GM19467 (cell line): ENCODE measurements around the gene EPS8L3.
"Not testable (repeated sequence)": the region's sequence is repeated elsewhere in the genome, so short reads cannot be mapped to it uniquely, and the experiment has no call there.

ENCODE experiments used
- ATAC-seq: cut with Tn5 transposase; IDR thresholded peaks from one replicate; pipeline ENCODE4 v1.9.1; 2021; ENCODE audit warnings: mild to moderate bottlenecking, moderate library complexity; ENCODE audit not compliant: unreplicated experiment

EPS8L3 gene

DNA sequence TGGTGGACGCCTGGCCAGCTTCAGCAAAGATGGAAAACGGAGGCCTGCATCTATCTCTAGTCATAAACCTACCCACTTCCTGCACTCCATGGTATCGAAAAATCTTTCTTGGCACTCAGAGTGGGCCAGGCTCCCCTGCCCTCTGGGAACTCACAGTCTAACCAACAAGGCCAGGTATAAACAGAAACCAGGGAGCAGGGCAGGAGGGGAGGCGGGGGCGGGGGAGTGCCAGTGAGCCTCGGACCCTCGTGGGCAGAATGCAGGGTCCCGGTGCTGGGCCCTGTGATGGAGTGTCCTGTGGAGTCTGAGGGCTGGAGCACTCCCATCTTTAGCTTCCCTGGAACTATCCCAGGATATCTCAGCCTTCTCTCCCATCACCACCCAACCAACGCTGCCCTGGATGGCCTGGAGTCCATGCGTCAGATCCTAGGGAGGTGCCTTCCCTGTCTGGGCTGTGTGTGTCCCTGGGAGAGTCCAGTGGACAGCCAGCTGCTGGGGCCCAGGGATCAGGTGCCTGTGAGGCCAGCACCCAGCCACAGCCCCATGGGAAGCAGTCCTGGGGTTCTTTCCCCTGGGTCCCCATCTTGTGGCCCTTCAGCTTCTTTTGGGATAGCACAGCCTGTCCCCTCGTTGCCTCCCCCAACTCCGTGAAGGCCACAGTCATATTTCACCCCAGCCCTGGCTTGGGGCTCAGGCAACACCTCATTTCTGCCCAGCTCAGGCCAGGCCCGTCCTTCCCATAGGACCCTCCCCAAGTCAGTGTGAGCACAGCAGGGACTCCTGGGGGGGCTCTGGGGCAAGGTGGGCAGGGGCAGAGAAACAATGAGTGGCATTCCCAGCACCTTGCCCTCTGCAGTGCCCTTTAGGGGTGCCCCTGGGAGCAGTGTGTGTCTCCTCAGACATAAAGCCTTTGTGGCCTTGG, 1.1 kb upstream of the EPS8L3 start:
- ATAC-seq, result no peak

DNA sequence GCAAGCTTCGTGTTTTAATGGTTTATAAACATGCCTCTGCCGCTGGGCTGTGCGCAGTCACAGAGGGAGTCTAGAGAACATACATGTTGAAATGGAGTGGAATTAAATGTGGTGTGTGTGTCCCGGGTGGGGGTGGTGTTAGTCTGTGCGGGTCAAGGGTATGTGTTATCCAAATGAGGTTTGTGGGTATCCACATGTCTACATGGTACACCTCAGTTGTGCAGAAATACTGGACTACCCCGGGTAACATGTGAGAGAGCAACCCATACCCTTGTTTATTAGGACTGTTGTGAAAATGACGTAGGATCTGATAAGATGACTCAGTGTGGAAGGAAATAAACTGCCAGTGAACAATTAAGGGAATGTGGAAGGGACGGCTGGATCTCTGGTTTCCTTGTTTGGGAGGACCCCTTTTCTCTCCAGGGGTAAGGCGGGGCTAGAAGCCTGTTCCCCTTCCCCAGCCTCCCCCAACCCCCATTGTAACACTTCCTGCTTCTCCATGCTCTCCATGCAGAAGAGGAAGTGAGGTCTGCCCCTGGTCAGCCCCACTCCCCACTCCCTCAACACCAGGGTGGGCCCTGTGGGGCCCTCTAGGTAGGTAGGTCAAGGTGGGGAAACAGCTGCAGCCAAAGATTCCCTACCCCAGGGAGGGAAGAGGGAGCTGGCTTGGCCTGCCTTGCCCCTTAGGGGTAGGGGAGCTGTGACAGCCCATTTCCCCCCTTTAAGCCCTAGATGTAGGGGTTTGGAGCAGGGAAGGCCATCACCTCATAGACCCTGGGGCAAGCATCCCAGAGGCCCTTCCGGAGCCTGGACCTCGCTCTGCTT, 690 bp downstream of the EPS8L3 start:
- no peak for ATAC-seq

GRCh38 chr1:109762039-109762585, 1.6 kb downstream of the EPS8L3 start:
- no peak for ATAC-seq

DNA sequence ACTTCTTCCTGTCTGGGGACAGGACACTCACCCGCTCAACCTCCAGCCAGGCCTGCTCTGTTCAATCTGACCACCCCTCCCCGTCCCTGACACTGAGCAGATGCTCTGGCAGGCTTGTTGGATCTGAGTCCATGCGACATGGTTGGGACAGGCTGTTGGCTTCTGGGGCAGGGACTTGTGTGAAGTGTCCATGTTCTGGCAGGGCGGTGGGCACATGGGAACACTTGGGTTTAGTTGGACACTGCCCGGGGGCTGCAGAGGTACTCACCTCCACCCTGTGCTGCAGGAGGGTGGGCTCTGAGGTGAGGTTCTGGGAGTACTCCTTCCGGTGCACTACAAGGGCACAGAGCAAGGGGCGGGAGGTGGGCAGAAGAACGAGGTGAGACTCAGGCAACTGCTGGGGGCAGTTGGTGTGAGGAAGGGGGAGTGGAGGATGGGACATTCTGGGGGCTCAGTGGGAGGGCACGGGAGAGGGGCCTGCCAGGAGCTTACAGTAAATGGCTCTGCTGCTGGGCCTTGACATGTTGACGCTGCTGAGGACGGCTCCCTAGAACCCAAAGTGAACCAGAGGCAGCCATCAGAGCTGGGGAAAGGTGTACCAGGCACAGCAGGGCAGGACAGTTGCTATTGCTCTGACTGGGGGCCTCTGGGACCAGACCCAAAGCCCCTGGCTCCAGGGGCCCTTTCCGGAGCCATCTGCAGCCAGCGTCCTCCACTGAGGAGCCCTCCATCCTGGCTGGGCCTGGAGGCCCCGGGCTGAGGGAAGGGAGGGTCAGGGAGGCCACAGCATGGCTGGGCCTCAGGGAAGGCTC, 2.3 kb downstream of the EPS8L3 start:
- ATAC-seq, result no peak

- ATAC-seq, result no peak
Measured at GRCh38 chr1:109760581-109761226, 3.0 kb downstream of the EPS8L3 start.

- ATAC-seq, result no peak
Measured at GRCh38 chr1:109759513-109760334, 4.0 kb downstream of the EPS8L3 start.

GRCh38 chr1:109757936-109758786, 5.6 kb downstream of the EPS8L3 start:
- no peak for ATAC-seq

GRCh38 chr1:109756848-109757521, 6.7 kb downstream of the EPS8L3 start:
- no peak for ATAC-seq

DNA sequence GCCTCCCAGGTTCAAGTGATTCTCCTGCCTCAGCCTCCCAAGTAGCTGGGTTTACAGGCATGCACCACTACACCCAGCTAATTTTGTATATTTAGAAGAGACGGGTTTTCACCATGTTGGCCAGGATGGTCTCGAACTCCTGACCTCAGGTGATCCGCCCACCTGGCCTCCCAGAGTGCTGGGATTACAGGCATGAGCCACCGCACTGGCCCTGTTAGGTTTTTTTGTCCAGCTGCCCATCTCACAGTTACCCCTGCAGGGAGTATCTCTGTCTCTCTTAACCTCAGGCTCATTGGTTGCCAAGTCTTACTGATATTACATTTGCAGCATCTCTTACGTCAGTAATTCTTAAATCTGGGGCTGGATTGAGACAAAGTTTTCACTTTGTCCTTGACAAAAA, 7.4 kb downstream of the EPS8L3 start:
- not testable (repeated sequence) for ATAC-seq

DNA sequence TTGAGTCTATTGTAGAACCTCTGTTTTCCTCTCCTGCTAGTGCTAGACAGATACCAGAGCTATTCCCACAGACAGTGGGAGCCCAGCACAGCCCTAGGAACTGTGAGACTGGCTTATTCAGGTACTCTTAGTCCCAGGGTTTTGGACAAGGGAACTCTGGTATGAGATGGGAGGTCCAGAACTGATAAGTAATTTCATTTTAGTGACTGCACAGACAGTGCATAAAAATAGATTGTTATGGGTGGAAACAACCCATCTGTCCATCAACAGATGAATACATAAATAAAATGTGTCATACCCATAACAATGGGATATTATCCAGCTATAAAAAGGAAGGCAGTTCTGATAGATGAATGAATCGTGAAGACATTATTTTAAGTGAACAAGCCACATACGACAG, 9.0 kb downstream of the EPS8L3 start:
- ATAC-seq, result no peak

DNA sequence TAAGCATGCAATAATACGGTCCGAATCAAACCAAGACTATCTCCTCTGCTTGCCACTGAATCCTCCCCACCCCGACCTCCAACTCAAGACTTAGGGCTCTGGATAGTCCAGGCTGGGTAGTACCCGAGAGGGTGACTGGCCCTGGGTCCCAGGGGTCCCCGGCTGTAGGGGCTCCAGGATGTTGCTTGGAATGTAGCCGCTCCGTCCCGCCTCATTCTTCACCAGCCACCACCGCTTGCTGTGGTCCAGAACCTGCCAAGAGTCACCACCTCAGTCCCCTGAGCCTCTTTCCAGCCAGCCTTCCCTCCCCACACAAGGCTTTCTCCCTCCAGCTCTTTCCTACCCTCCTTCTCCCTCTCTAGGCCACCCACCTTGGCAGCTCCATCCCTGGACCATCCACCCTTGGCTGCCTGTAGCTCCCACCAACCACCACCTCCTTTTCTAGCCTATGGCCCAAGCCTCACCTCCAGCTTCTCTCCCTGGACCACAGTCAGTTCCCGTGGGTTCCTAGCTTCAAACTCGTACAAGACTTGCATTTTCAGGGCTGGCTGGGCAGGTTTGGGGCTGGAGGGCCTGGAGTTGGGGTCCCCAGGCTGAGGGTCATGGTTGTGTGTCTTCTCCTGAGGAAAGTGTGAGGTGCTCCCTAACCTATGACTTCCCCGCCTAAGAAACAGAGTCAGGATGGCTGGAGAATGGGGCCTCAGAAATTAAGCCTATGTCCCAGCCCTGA, 12.0 kb downstream of the EPS8L3 start:
- no peak for ATAC-seq

- no peak for ATAC-seq
Measured at GRCh38 chr1:109750920-109751319, 12.8 kb downstream of the EPS8L3 start.

DNA sequence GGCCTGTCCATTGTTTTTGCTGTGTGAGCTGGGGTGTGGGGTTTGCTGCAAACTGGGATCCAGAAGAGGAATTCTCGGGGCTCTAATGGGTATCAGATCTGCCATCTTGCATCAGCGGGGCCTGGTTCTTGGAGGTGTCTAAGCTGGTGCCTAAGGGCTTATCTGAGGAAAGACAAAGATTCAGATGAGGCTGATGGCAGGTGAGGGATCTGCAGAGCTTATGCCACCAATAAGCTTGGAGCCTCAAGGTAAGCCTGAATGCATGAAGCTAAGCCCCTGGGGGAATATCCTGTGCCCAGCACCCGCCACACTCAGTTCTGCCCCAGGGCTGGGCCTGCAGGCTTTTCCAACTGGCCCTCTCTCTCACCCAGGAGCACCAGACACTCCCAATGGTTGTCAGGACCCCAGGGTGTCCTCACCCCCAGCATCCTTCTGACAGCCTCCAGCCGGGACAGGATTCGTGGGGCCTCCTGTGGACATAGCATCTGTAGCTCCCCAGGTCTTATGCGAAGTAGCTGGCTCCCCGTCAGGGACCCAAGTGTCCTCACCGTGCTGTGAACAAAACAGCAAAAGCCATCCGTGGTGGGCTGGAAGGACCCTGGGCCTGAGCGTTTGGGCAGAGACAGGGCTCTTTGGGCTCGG, 13.4 kb downstream of the EPS8L3 start:
- ATAC-seq, result no peak

GRCh38 chr1:109749221-109749620, 14.5 kb downstream of the EPS8L3 start:
- no peak for ATAC-seq

DNA sequence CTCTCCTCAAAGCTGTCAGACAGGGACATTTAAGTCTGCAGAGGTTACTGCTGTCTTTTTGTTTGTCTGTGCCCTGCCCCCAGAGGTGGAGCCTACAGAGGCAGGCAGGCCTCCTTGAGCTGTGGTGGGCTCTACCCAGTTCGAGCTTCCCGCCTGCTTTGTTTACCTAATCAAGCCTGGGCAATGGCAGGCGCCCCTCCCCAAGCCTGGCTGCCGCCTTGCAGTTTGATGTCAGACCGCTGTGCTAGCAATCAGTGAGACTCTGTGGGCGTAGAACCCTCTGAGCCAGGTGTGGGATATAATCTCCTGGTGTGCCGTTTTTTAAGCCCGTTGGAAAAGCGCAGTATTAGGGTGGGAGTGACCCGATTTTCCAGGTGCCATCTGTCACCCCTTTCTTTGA, 15.4 kb downstream of the EPS8L3 start:
- ATAC-seq, result not testable (repeated sequence)

GRCh38 chr1:109740615-109741373, 22.9 kb downstream of the EPS8L3 start, which contains the start of gene GSTM3:
Gene GSTM3, minus strand, starts transcription at chr1:109741038. Its CDS starts 751 bp downstream, at chr1:109740287.
- ATAC-seq, result no peak
